Measurements from ENCODE around the gene KCTD18.

Gene KCTD18

DNA sequence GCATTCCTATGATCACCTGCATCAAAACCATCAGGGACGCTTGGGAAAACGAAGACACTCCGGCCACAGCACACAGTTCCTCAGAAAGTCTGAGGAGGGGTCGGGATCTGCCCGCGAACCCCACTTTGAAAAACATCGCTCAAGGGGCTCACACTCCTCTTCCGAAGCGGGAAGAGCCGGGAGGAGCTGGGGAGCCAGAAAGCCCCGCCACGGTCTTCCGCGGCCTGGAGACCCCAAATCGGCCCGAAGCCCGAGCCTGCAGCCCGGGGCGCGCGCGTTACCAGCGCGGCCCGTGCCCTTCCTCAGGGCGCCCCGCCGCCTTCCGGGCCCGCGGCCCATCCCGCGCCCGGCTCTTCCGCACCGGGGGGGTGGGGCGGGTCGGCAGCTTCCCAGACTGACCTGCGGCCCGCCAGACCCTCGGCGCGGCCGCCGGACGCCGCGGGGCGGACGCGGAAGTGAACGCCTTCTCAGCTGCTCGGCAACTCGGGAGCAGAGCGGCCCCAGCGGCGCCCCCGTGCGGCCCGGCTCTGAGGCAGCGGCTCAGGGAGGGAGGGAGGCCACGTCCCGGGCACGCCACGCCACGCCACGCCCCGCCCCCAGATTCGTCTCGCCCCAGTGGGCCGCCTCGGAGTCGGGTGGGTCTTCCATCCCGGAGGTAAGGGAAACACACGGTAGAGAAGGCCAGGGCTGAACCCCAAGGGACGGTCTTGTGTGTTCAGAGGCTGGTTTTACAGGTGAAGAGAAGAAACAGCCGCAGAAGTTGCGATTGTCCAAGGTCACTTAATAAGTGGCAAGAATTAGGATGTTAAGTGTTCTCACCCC is at the start of gene KCTD18:
Gene KCTD18 (minus strand): TSS at position 457 of the 822 bp plus-strand sequence. CDS start 3,052 bp downstream, outside the sequence.
- DNase-seq: peak; percentile 82 to 90 (median 86)

DNA sequence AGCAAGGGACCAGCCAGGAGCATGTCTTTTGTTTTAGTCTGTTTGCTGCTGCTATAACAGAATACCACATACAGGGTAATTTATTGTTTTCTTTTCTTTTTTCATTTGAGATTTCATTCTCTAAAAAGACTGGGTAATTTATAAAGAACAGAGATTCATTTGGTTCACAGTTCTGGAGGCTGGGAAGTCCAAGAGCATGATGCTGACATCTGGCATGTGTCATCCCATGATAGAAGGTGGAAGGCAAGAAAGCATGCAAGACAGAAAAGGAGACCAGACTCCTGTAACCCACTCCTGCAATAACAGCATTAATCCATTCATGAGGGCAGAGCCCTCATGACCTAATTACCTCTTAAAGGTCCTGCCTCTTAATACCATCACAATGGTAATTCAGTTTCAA is 30.9 kb upstream of the KCTD18 start:
- DNase-seq: no peak

DNA sequence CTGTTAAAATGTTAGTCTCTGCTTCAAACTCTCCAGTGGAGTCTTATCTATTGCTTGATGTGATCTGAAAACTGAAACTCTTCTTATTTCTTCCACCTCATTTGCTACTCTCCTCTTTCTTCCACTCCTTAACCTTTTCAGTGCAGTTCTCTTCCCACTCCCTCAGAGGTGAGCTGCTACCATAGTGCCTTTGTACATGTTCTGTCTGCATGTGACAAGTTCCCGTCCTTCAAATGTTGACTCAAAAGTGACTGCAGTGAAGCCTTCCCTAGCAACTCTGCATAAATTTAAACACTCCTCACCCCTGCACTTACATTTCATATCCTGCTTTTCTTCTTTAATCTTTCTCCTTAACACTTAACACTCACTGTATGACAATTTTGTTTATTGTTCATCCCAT is 28.3 kb upstream of the KCTD18 start:
- no peak for DNase-seq

DNA sequence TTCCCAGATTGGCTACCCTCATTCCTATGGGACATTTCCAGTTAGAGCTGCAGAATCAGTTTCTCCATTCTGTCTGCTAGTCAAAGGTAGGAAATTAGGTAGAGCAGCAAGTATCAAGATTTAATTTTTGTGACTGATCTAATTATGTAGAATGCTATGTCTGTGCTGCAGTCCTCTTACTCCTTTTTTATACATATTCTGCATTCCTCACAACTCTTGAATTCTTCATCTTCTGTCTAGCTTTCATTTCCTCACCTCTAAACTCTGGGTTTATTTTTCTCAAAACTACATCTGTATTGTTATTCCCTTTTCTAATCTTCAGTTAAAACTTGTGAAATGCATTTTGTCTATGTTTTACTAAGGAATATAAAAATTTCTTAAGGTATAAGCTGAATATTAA is 24.7 kb upstream of the KCTD18 start:
- DNase-seq: no peak

DNA sequence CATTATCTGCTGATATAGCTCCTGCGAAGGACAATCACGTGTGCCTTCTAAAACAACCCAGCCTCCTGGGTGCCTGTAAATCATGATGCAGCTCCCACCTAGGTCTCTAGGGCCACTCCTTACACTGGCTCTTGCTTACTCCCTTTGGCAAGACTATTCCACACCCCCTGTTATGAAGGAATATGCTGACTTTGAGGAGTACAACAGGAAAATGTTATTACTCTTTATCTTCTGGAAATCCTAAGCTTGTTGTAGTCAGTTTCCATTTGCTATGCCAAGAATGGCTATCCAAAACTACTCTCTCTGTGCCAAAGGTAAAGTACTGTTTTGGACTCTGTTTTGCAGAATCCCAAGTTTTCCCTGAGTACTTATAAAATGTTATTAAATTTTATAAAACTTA is 23.9 kb upstream of the KCTD18 start:
- DNase-seq: no peak

GRCh38 chr2:200528228-200528627 is 18.4 kb upstream of the KCTD18 start:
- no peak for DNase-seq

GRCh38 chr2:200525882-200526651 is 16.2 kb upstream of the KCTD18 start, which contains the start of gene SGO2:
SGO2 (plus strand) TSS chr2:200526207; CDS start chr2:200532976, 6,769 bp downstream.
- DNase-seq: peak; percentile 81 to 94 (median 88)

DNA sequence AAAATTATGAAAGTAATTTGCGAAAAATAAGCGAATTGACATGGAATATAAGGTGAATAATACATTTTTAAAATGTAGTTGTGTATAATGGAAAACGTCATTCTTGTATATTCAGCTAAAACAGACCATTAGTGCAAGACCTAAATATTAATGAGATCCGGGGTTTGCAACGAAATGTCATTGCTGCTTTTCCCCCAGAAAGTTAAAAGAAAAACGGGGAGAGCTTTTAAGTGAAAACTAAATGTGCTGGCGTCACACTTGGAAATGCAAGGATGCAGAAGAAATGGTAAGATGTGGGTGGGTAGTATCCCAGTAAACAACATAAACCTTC is 15.6 kb upstream of the KCTD18 start:
- no peak for DNase-seq

DNA sequence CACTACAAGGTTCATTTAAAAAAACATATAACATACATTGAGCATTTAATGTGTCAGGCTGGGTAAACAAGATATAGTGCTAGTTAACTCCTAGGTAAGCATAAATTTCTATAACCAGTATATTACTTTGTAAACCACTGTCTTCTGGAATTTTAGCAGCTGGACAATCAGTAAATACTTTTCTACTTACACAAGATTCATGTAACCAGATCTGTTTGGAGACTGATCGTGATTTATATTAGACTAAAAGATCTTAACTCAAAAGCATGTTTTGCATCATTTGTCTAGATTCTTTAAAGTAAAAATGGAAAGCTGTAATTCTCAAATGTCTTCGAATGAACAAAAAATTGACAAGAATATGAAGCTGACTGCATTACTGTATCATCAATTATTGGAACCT is 15.2 kb upstream of the KCTD18 start:
- DNase-seq: no peak

GRCh38 chr2:200523604-200524003 is 13.7 kb upstream of the KCTD18 start:
- no peak for DNase-seq

- DNase-seq: no peak
These were observed 13.3 kb upstream of the KCTD18 start for GRCh38 chr2:200523158-200523557.

DNA sequence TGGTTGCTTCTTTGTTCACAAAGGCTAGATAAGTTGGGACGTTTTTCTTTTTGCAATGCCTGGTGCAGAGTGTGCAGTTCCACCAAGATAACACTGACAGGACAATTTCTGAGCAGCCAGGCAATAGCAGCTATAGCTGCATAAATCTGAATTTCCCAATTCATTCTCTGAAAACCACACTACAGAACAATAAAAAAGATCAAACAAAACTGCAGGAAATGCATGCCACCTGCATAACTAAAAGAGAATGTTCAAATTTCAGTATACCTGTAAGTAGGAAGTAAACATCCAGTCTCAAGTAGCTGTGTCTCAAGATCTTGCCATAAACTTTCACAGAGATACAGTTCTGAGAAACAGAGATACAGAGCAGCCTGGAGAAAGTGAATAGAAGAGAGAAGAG is 5.3 kb upstream of the KCTD18 start:
- no peak for DNase-seq

DNA sequence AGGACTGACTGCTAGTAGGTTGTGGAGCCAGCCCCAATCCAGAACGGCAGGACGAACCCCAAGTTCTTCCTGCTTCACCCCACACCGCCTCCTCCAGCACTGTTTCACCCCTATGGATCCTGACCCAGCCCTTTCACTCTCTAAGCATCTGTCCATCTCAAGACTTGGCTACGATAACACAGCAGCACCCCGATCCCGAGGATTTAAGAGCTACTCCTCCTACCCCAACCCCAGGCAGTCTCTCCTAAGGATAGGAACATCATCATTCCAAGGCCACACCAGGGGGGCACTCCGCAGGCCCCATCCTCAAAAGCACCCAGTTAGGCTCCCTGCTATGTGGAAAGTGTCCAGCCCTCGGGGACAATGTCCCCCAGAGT is 645 bp downstream of the KCTD18 start:
- DNase-seq: peak in 1 of 4 experiments; percentile 1

DNA sequence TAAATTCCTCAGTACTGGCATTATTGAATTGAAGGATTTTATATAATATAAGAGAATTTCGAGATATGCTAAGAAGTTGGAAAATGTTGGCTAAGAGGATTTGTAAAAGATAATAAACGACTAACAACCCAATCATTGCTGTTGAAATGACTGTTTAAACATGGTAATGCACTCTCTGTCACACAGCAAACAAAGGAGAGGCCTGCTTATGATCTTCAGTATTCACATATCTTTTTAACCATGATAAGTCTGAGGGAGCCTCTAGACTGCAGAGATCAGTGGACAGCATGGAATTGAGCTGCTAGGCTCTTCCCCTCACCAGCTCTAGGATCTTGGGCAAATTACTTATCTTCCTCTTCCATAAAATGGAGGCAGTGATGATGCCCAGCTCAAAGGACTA is 2.7 kb downstream of the KCTD18 start:
- no peak for DNase-seq

GRCh38 chr2:200506679-200507078 is 3.2 kb downstream of the KCTD18 start:
- no peak for DNase-seq

GRCh38 chr2:200502196-200502595 is 7.7 kb downstream of the KCTD18 start:
- no peak for DNase-seq

- DNase-seq: no peak
These were observed 11.3 kb downstream of the KCTD18 start for GRCh38 chr2:200498402-200499162.

GRCh38 chr2:200496696-200497095 is 13.2 kb downstream of the KCTD18 start:
- no peak for DNase-seq

- no peak for DNase-seq
These were observed 15.8 kb downstream of the KCTD18 start for GRCh38 chr2:200494048-200494447.

GRCh38 chr2:200492656-200493055 is 17.2 kb downstream of the KCTD18 start:
- DNase-seq: no peak

- no peak for DNase-seq
These were observed 19.9 kb downstream of the KCTD18 start for GRCh38 chr2:200490001-200490400.

DNA sequence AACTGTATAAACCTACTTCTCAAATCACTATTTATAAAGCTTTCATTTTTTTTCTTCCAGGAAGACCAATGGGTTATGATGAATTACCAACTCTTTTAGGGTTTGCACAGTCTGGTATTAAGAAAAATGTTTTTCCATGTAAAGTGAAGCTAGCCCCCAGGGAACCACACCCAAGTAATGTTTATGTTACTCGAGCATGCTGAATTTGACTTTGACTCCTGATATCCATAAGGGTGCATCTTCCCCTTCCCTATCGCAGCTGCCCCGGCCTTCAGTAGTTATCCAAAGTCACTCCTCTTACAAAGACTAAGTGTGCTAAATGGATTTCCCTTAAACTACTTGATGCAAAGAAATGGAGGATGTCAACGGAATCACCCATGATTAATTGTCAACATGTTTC is 21.7 kb downstream of the KCTD18 start:
- no peak for DNase-seq

- DNase-seq: no peak
These were observed 23.3 kb downstream of the KCTD18 start for GRCh38 chr2:200486529-200486928.

GRCh38 chr2:200484934-200485333 is 24.9 kb downstream of the KCTD18 start:
- DNase-seq: no peak
